ENCODE results near the gene CANX.
A peak's percentile ranks its signal among the peaks of the same experiment; 100 is the strongest.

Gene CANX

GRCh38 chr5:179747811-179748210 is 49.0 kb downstream of the CANX start:
- in situ Hi-C loops (cut with MboI; ENCODE audit: low pct_unique_long_range_greater_than_20kb, low sequenced_read_pairs, unreplicated experiment), result no loop called here
- no peak for TF ChIP-seq CTCF (IDR thresholded peaks at IDR 0.05; ENCODE audit: extremely low read depth, insufficient read depth, missing control alignments)
- no peak for DNase-seq (ENCODE audit: low spot score)

GRCh38 chr5:179749857-179750508 is 51.2 kb downstream of the CANX start:
- no peak for TF ChIP-seq CTCF (IDR thresholded peaks at IDR 0.05; ENCODE audit: extremely low read depth, insufficient read depth, missing control alignments)
- in situ Hi-C loops (cut with MboI; ENCODE audit: low pct_unique_long_range_greater_than_20kb, low sequenced_read_pairs, unreplicated experiment), result no loop called here
- no peak for DNase-seq (ENCODE audit: low spot score)

GRCh38 chr5:179753971-179754370 is 55.2 kb downstream of the CANX start:
- TF ChIP-seq CTCF (IDR thresholded peaks at IDR 0.05; ENCODE audit: extremely low read depth, insufficient read depth, missing control alignments), result no peak
- in situ Hi-C loops (cut with MboI; ENCODE audit: low pct_unique_long_range_greater_than_20kb, low sequenced_read_pairs, unreplicated experiment), result no loop called here
- no peak for DNase-seq (ENCODE audit: low spot score)

- in situ Hi-C loops (cut with MboI; ENCODE audit: low pct_unique_long_range_greater_than_20kb, low sequenced_read_pairs, unreplicated experiment), result no loop called here
- TF ChIP-seq CTCF (IDR thresholded peaks at IDR 0.05; ENCODE audit: extremely low read depth, insufficient read depth, missing control alignments), result no peak
- no peak for DNase-seq (ENCODE audit: low spot score)
Measured at GRCh38 chr5:179755022-179755421, 56.3 kb downstream of the CANX start.

- TF ChIP-seq CTCF (IDR thresholded peaks at IDR 0.05; ENCODE audit: extremely low read depth, insufficient read depth, missing control alignments), result no peak
- DNase-seq (ENCODE audit: low spot score), result no peak
- in situ Hi-C loops (cut with MboI; ENCODE audit: low pct_unique_long_range_greater_than_20kb, low sequenced_read_pairs, unreplicated experiment), result no loop called here
Measured at GRCh38 chr5:179758955-179759354, 60.2 kb downstream of the CANX start.

- TF ChIP-seq CTCF (IDR thresholded peaks at IDR 0.05; ENCODE audit: extremely low read depth, insufficient read depth, missing control alignments), result no peak
- peak; percentile 65 for DNase-seq (ENCODE audit: low spot score)
- in situ Hi-C loops (cut with MboI; ENCODE audit: low pct_unique_long_range_greater_than_20kb, low sequenced_read_pairs, unreplicated experiment), result no loop called here
Measured at GRCh38 chr5:179759581-179760551, 61.1 kb downstream of the CANX start.

Measured in GM13977 (cell line).